Head of caudate nucleus (tissue), 42 donors: ENCODE results near the gene TEX14.
"Not testable (repeated sequence)": the region's sequence is repeated elsewhere in the genome, so short reads cannot be mapped to it uniquely, and the experiment has no call there.

ENCODE experiments used
- DNase-seq, 42 donors: peaks; one replicate each; pipeline versions ENCODE4 v3.0.0 to v3.0.0-alpha.2; 2020 to 2021; ENCODE audit warnings: mixed read lengths in 7 of 42
- intact Hi-C: fragments of 100-400 bp; cut with DNase I; formaldehyde crosslinking; loops from one replicate; pipeline ENCODE4 v1.15.0; 2022

The TEX14 gene

GRCh38 chr17:58618336-58618735, 73.5 kb downstream of the TEX14 start:
- intact Hi-C loops, result no loop called here

GRCh38 chr17:58617563-58617962, 74.3 kb downstream of the TEX14 start:
- intact Hi-C loops, result no loop called here
- DNase-seq, result no peak

More at GRCh38 chr17:58618336-58618735, 73.5 kb downstream of the TEX14 start:
- no peak for DNase-seq

- intact Hi-C loops, result no loop called here
- DNase-seq, result no peak
These were observed 75.8 kb downstream of the TEX14 start for GRCh38 chr17:58615768-58616659.

DNA sequence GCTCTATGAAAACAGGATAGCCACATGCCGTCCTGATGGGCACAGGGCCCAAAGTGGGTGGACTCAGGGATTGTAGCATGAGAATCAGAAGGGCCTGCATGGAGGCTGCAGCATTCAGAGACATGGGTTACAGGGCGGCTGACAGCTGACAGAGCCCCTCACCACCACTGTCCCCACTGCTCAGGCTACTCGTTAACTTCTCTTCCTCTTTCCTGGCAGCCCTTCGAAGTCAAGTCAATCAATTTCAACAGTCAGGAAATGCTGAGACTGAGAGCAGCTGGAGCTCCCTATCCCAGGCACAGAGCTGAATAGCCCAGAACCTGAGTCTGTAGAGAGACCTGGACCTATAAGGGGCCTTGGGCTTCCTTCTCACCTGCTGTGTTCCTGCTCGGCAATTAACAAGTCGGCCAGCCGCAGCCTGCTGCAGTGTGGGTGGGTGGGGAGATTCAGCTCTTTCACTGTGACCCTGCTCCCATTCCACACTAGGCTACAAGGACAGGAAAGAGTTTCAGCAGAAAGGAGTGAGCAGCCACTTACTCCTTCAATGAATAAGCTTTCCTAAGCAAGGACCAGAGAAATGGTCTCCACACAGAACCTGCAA, 76.9 kb downstream of the TEX14 start:
- intact Hi-C loops, result no loop called here
- DNase-seq, result no peak

DNA sequence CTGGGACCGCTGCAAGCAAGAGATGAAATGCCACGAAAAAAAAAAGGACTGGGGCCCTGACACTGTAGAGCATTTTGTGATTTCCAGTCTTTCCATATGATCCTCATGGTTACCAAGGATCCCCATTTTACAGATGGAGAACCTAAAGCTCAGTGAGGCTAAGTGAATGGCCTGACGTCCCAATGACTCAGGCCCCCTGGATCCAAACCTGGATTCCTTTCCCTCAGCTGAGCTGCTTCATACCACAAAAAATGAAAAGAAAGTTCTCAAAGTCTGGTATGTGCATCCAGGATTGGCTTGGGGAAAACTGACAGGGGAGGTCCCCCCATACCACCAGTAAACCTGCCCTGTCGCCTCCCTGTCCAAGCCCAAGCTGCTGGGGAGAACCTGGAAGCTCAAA, 80.5 kb downstream of the TEX14 start:
- intact Hi-C loops, result no loop called here
- DNase-seq, result no peak

- intact Hi-C loops, result no loop called here
- no peak for DNase-seq
These were observed 84.9 kb downstream of the TEX14 start for GRCh38 chr17:58606934-58607333.

GRCh38 chr17:58605986-58606385, 85.9 kb downstream of the TEX14 start:
- DNase-seq, result no peak
- intact Hi-C loops, result no loop called here

DNA sequence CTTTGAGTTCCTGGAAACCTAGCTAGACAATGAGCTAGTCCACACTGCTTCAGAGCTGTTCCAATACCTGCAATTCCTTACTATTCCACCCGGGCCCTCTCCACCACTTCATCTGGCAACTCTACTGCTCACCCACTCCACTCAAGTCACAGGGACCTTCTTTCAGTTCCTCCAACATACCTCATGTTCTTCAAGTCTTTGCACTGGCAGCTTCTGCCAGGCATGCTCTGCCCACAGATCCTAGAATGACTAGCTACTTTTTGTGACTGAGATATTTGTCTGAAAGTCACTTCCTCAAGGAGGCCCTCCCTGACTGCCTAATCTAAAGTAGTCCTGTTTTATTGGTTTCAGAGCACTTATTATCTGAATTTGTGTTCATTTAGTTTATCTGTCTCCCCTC, 86.4 kb downstream of the TEX14 start:
- intact Hi-C loops, result no loop called here

GRCh38 chr17:58601976-58602375, 89.9 kb downstream of the TEX14 start:
- intact Hi-C loops, result no loop called here
- DNase-seq, result no peak

More for the DNA sequence above, 86.4 kb downstream of the TEX14 start:
- no peak for DNase-seq

DNA sequence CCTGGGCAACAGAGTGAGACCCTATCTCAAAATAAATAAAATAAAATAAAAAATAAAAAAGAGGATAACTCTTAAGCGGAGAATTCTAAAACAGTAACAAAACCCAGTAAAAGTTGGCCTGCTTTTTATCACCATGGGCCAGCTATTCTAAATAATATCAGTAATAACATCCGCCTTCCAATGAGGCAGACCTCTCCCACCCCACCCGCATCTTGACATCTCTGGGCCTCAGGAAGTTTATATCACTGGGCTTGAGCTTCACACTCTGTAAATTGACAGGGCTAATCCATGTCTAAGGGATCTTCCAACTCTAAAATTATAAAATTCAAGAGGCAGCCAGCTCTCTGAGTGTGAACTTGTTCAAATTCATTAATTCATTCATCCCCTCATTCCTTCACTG, 94.5 kb downstream of the TEX14 start:
- intact Hi-C loops, result no loop called here
- no peak for DNase-seq

GRCh38 chr17:58595194-58595792, 96.6 kb downstream of the TEX14 start:
- DNase-seq, result no peak
- intact Hi-C loops, result no loop called here

- intact Hi-C loops, result no loop called here
- no peak for DNase-seq
These were observed 98.7 kb downstream of the TEX14 start for GRCh38 chr17:58593123-58593522.

GRCh38 chr17:58591455-58591854, 100.4 kb downstream of the TEX14 start:
- no peak for DNase-seq
- intact Hi-C loops, result no loop called here

DNA sequence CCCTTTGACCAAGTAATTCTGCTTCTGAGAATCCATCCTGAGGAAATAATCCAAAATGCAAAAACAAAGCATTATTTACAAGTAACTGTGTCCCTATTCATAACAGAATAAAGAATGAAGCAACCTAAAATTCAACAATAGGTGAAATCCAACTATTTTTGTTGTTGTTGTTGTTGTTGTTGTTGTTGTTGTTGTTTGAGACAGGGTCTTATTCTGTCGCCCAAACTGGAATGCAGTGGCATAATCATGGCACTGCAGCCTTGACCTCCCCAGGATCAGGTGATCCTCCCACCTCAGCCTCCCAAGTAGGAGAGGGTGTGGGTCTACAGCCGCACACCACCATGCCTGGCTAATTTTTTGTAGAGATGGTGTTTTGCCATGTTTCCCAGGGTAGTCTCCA, 101.5 kb downstream of the TEX14 start:
- DNase-seq, result no peak
- intact Hi-C loops, result no loop called here

DNA sequence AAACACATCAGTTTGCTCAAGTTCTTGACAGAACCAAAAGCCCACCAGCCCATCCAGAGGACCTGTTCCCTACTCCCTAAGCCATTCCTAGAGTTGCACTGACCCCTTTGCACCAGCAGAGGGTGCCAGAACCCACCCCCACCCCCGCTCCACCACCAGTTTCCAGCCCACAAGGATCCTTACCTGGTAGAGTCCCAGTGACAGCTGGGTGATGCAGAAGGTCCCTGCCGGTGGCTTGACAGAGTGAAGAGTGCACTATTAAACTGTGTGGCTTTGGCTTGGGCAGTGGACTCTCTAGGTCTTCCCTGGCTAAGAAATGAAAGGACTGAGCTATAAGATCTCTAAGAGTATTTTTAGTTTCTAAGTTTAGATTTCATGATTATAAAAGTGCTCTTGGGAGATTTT, 104.1 kb downstream of the TEX14 start:
- DNase-seq, result peak in 41 of 42 donors; percentile 14 to 84 (median 58)
- intact Hi-C loops, result loop anchor here (10.0 kb wide), 1 partner anchor 63 kb away; no protein-coding TSS in a partner anchor

DNA sequence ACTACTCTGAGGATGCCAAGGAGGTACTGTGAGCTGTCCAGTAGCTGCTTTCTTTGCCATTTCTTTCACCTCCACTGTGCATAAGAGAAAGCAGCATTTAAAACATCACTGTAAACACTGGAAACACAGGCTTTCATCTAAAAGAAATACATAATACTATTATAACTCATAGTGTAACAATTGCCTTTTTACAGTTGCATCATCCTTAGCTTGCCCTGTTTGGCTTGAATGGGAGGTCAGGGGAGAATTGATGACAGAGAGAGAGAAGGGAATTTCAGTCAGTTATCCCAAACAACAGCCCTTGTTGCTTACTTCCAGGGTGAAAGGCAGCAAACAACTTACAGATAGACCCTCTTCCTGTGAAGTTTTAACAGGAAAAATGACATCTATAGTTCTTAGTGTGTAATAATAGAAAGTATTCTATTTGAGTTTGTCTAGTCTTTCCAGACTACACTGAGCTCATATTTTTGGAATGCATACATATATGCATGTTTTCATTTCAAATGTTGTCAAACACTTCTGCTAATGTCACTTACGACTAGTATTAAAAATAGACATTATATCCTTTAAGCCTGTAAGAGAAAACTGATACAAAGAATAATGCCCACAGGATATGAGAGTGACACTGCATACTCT, 105.7 kb downstream of the TEX14 start:
- DNase-seq, result no peak
- intact Hi-C loops, result loop anchor here (10.0 kb wide), 1 partner anchor 61 kb away; no protein-coding TSS in a partner anchor

DNA sequence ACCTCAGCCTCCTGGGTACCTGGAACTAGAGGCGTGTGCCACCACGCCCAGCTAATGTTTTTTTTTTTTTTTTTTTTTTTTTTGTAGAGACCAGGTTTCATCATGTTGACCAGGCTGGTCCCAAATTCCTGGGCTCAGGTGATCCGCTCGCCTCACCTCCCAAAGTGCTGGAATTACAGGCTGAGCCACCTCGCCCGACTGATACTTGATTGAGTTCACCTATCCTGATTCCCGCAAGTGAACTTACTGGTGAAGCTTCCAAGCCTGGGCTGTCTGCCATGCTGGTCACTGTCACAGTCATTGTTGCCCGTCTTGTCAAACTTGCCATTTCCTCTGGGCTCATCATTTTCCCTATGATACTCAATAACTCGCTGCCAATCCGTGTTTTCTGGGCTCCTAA, 106.3 kb downstream of the TEX14 start:
- peak in 8 of 42 donors; percentile 8 to 38 (median 14) for DNase-seq
- intact Hi-C loops, result loop anchor here (10.0 kb wide), 1 partner anchor 61 kb away; no protein-coding TSS in a partner anchor

DNA sequence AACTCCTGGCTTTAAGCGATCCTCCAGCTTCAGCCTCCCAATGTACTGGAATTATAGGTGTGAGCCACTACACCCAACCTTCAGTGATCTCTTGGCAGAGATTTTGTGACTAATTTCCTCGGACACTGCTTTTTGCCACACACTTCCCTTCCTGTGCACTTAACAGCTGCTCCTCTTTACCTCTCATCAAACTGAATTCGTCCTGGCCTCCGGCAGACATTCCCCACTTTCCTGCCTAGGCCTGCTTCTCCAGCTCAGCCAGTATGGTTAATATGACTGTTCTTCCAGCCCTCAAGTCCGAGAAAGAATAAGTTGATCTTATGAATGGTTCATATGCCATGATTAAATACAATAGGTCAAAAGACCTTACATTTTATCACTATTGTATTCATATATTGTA, 108.4 kb downstream of the TEX14 start:
- intact Hi-C loops, result loop anchor here (10.0 kb wide), 1 partner anchor 59 kb away; no protein-coding TSS in a partner anchor

DNA sequence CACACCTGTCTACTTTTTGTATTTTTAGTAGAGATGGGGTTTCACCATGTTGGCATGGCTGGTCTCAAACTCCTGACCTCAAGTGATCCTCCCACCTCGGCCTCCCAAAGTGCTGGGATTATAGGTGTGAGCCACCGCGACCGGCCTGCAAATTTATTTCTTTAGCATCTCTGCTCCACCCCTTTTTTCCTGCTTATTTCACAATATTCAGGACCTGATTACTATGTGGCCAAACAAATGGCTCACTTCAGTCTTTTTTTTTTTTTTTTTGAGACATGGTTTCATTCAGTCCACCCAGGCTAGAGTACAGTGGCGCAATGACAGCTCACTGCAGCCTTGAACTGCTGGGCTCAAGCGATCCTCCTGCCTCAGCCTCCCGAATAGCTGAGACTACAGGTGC, 109.1 kb downstream of the TEX14 start:
- DNase-seq, result not testable (repeated sequence)
- intact Hi-C loops, result loop anchor here (10.0 kb wide), 1 partner anchor 58 kb away; no protein-coding TSS in a partner anchor

More for the DNA sequence above, 108.4 kb downstream of the TEX14 start:
- DNase-seq, result no peak
